GM20000 (cell line): ENCODE results near the gene DCAKD.

Experiments
- DNase-seq: peaks from one replicate; pipeline ENCODE4 v3.0.0; 2012; ENCODE audit warnings: low spot score
- TF ChIP-seq, protein P1 (sequence below): IDR thresholded peaks from 2 replicates; pipeline ENCODE4 v1.5.1; 2012; ENCODE audit warnings: mild to moderate bottlenecking, control low read depth; ENCODE audit errors: extremely low read depth, missing control alignments

DCAKD gene

DNA sequence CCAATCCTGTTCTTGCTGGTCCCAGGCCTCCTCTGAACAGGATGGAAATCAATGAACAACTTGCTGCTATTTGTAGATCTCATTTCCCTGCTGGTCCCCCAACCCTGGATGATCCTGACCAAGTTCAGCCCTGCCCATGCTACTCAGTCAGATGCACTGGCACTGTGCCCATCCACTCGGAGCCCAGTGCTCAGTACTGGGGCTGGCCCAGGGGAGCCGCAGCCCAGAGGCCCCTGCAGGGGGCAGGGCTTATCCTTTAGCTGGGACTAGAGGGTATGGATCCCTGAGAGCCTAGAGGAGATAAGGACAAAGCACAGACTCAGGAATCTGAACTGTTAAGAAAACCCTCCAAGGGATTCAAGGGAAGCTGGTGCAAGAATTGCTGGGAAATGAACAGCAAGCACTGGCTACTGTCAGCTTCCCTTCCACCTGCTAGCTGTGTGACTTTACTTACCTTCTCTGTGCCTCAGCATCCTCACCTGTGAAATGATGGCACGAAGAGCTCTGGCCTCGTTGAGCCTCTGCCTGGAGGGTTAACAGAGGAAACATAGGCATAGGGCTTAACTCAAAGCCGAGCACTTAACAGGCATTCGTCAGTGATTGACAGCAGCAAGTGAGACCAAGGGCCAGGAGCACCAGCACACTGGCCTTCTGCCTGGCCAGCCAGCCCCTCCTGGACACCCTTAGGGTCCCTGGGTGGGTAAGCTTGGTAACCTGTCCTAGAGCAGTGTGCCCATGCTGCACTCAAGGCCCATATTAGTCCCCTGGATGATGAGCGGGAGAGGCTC lies 53.5 kb downstream of the DCAKD start:
- TF ChIP-seq, protein P1, sequence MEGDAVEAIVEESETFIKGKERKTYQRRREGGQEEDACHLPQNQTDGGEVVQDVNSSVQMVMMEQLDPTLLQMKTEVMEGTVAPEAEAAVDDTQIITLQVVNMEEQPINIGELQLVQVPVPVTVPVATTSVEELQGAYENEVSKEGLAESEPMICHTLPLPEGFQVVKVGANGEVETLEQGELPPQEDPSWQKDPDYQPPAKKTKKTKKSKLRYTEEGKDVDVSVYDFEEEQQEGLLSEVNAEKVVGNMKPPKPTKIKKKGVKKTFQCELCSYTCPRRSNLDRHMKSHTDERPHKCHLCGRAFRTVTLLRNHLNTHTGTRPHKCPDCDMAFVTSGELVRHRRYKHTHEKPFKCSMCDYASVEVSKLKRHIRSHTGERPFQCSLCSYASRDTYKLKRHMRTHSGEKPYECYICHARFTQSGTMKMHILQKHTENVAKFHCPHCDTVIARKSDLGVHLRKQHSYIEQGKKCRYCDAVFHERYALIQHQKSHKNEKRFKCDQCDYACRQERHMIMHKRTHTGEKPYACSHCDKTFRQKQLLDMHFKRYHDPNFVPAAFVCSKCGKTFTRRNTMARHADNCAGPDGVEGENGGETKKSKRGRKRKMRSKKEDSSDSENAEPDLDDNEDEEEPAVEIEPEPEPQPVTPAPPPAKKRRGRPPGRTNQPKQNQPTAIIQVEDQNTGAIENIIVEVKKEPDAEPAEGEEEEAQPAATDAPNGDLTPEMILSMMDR = no peak
- no peak for DNase-seq

DNA sequence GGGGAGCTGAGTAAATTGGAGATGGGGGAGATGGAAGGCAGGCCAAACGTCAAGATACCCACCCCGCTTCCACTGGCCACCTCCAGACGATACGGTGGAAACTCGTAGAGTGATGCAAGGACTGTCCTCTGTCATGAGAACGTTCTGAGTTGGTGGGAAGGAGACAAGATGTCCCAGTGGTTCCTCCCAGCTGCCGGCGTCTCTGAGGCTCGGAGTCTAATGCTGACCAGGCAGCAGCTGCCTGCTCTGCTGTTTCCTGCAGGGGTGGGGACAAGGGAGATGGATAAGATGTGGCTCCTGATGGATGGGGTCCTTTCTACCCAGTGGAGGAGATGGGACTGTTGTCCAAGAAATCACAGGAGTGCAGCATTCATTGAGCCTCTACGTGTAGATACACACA lies 55.1 kb downstream of the DCAKD start:
- TF ChIP-seq, protein P1 = no peak
- no peak for DNase-seq

- TF ChIP-seq, protein P1 = no peak
- no peak for DNase-seq
These were observed 55.9 kb downstream of the DCAKD start for GRCh38 chr17:44995436-44996001.

DNA sequence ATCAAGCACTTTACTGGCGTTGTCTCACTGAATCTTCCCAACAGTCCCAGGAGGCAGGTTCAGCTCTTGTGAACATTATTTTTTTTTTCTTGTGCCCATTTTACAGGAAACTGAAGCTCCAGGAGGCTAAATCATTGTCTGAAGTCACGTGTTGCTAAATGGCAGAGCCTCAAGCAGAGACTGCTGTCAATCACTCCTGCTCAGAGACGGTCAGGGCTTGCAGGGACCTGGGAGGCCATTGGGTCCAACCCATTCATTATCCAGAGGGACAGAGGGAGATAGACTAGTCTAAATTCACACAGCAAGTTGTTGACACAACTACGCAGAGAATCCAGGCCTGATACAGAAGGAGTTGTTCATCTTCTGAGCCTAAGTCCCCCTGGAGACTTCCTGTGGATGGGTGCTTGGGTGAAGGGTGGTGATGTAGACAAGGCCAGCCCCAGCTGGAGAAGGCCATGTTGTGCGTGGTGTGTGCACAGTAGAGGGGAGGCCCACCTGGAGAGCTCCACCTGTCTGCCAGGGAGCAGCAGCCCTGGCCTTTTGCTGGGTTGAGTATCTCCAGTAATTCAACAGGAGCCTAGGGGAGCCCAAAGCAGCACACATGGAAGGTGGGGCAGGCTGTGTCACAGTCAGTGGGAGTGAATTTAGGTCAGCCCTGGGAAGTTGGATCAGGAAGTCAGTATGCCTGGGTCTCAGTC lies 59.0 kb downstream of the DCAKD start:
- DNase-seq = no peak
- TF ChIP-seq, protein P1 = no peak

DNA sequence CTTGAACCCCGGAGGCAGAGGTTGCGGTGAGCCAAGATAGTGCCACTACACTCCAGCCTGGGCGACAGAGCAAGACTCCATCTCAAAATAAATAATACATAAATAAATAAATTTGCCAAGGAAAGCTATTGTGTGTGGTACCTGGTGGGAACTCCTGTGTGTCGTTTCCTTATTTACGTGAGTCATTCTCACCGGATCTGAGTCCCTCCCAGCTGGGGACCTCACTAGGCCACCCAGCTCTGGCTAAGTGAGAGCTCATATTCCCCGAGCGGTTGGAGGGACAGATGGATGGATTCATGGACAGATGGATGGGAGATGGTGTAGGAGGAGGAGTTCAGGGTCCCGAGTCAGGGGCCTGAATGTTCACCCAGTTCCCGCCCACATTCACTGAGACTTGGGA lies 60.4 kb downstream of the DCAKD start:
- TF ChIP-seq, protein P1 = no peak
- DNase-seq = no peak

DNA sequence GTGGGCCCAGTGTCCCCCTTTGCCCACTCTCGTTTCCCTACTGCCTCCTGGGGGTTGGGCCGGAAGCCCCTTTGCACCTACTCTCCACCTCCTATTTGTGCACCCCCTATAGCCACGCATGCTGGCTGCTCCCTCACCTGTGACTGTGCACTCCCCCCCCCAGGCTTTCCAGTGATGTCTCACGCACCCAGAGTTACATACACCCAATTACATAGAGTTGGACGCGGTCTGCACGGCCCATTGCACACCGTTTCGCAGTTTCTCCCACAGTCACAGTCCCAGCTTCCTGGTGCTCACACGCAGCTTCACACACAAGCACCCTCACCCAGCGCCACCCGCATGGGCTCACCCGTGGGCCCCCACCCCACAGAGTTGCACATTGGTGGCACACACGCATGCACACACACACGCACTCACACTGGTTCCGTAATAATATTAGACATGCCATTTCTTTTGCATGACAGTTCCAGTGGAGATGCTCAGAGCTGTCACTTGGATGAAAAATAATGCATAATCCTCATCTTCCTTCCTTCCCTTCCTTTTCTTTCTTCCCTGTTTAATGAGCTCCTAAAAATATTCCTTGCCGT lies 61.8 kb downstream of the DCAKD start:
- DNase-seq = no peak
- TF ChIP-seq, protein P1 = no peak
